ENCODE results near the gene EXT2. TPM values are rescaled to one million over a fixed set of nuclear protein-coding genes. Genes with fewer than 3 reads are reported as not detected.

EXT2 gene
- total RNA-seq, 1 donor from 2014 or later: 73.9 TPM

DNA sequence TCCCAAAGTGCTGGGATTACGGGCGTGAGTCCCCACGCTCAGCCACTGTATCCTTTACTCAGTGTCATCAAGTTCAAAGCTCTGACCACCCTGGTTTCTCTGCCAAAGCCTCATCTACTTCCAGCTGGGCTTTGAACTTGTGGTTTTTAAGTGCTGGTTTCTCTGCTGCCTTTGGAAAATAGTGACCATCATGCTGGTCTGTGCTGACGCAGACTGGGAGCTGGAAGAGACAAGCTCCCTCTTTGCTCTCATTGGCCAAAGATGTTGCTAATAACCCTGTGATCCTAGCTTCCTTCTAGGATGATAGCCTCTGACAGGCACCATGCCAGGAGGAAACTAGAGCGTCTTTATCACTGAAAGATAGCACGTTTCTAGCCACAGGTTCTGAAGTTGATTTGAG lies 152.0 kb downstream of the EXT2 start:
- peaks cover 20% of the 10 kb centered on the region for H3K4me1 Mint-ChIP-seq (ENCODE audit: low read depth)
- H3K27ac Mint-ChIP-seq: no peak overlapping the region
- H3K27me3 Mint-ChIP-seq: no peaks in the 10 kb centered on the region
- peaks cover 25% of the 10 kb centered on the region for H3K36me3 Mint-ChIP-seq (ENCODE audit: insufficient read depth)
- no peak overlapping the region for H3K4me3 Mint-ChIP-seq (ENCODE audit: low read depth)
- H3K9me3 Mint-ChIP-seq (ENCODE audit: low read depth): peaks cover 10% of the 10 kb centered on the region
- TF ChIP-seq, protein P1, sequence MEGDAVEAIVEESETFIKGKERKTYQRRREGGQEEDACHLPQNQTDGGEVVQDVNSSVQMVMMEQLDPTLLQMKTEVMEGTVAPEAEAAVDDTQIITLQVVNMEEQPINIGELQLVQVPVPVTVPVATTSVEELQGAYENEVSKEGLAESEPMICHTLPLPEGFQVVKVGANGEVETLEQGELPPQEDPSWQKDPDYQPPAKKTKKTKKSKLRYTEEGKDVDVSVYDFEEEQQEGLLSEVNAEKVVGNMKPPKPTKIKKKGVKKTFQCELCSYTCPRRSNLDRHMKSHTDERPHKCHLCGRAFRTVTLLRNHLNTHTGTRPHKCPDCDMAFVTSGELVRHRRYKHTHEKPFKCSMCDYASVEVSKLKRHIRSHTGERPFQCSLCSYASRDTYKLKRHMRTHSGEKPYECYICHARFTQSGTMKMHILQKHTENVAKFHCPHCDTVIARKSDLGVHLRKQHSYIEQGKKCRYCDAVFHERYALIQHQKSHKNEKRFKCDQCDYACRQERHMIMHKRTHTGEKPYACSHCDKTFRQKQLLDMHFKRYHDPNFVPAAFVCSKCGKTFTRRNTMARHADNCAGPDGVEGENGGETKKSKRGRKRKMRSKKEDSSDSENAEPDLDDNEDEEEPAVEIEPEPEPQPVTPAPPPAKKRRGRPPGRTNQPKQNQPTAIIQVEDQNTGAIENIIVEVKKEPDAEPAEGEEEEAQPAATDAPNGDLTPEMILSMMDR (IDR thresholded peaks at IDR 0.05; ENCODE audit: unreplicated experiment): no peak
- DNase-seq (ENCODE audit: low spot score, unreplicated experiment): no peak

DNA sequence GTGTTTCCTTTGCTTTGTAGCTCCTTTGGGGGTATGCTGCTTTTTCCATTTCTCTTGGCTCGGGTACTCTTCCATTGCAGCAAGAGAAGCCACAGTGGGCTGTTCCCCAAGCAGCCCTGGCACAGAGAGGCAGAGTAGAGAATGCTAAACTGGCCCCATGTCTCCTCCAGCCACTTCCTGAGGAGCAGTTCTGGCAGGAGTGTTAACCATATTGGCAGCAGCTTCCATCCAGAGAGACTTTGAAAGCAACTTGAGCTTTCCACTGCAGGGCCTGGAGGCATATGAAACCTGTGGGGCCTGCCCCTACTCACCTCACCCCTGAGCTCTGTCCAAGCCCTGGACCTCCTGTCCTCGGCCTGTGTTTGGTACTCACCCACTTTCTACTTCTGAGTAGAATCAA lies 152.6 kb downstream of the EXT2 start:
- no peak overlapping the region for H3K27ac Mint-ChIP-seq
- H3K4me1 Mint-ChIP-seq (ENCODE audit: low read depth): peaks cover 15% of the 10 kb centered on the region
- peaks cover 16% of the 10 kb centered on the region for H3K9me3 Mint-ChIP-seq (ENCODE audit: low read depth)
- no peak for DNase-seq (ENCODE audit: low spot score, unreplicated experiment)
- TF ChIP-seq, protein P1 (IDR thresholded peaks at IDR 0.05; ENCODE audit: unreplicated experiment): no peak
- H3K36me3 Mint-ChIP-seq (ENCODE audit: insufficient read depth): peaks cover 30% of the 10 kb centered on the region
- H3K4me3 Mint-ChIP-seq (ENCODE audit: low read depth): no peak overlapping the region
- no peaks in the 10 kb centered on the region for H3K27me3 Mint-ChIP-seq

DNA sequence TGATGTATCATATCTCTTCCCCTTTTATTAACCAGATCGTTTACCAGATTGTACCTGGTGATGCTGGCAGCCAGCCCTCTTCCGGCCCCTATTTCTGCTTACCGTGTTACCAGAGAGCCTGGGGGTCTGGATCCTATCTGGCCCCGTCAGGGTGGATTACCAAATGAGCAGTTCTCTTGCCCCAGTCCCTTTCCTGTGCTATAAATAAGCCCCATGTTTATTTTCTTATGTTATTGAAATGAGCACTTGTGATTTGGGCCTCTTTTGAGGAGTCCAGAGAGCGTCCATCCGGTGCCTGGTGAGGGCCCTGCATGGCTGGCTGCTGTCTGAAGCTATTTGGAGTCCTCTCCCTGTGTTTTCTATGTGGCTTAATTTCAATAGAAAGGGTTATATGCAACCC lies 154.9 kb downstream of the EXT2 start:
- Mint-ChIP-seq H3K9me3 (ENCODE audit: low read depth) (peaks cover 23% of the 10 kb centered on the region), H3K36me3 (ENCODE audit: insufficient read depth) (peaks cover 28% of the 10 kb centered on the region), H3K27ac (no peak overlapping the region), H3K4me3 (ENCODE audit: low read depth) (no peak overlapping the region), H3K4me1 (ENCODE audit: low read depth) (peaks cover under 1% of the 10 kb centered on the region), H3K27me3 (no peaks in the 10 kb centered on the region)
- TF ChIP-seq, protein P1 (IDR thresholded peaks at IDR 0.05; ENCODE audit: unreplicated experiment): no peak
- DNase-seq (ENCODE audit: low spot score, unreplicated experiment): no peak

DNA sequence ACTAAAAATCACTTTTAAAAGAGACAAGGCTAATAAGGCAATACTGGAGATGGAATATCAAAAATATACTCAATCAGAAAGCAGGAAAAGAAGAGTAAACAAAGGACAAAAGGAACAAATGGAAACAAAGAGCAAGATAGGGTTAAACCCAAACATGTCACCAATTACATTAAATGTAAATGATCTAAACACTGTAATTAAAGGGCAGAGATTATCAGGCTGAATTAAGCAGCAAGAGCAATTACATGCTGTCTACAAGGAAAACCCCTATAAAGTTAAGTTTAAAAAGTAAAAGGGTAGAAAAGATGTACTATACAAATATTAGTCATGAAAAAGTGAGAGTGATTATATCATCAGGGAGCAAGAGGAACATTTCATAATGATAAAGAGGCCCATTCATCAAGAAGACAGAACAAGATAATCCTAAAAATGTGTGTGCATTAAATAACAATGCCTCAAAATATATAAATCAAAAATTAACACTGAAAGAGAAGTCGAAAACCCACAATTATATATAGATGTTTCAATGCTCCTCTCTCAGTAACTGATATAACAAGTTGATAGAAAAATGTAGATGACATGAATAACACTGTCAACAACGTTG lies 157.6 kb downstream of the EXT2 start:
- peaks cover 4% of the 10 kb centered on the region for H3K4me1 Mint-ChIP-seq (ENCODE audit: low read depth)
- H3K36me3 Mint-ChIP-seq (ENCODE audit: insufficient read depth): peaks cover 24% of the 10 kb centered on the region
- TF ChIP-seq, protein P1 (IDR thresholded peaks at IDR 0.05; ENCODE audit: unreplicated experiment): no peak
- H3K27ac Mint-ChIP-seq: no peak overlapping the region
- peaks cover 23% of the 10 kb centered on the region for H3K9me3 Mint-ChIP-seq (ENCODE audit: low read depth)
- H3K4me3 Mint-ChIP-seq (ENCODE audit: low read depth): no peak overlapping the region
- DNase-seq (ENCODE audit: low spot score, unreplicated experiment): no peak
- H3K27me3 Mint-ChIP-seq: no peaks in the 10 kb centered on the region

DNA sequence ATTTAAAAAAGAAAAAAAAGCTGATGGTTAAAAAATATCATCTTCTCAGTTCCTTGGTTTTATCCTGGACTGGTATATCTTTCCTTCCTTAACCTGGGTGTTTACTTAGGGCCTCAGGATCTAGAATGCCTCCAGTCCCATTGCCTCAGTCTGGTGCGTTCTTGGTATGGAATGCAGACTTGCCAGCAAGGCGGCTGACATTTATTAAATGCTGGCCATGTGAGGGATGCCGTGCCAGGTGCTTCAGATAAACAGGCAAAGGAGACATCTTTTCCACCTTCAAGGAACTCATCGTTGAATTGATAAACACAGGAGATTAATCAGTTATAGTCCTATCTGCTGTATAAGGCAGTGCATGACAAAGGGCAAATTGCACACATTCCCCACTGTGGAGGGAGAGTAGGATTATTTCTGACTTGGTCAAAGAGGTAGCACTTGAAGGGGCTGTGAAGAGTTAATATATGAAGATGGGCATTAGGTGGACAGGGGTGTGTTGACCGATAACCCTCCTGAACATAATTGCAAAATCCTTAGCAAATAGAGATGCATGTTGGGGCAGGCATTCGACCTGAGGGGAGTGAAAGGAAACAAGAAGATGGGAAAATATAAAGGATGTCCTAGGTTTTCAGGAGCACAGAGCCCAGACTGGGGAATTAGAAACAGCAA lies 160.1 kb downstream of the EXT2 start:
- no peaks in the 10 kb centered on the region for H3K27me3 Mint-ChIP-seq

More for the DNA sequence above, 160.1 kb downstream of the EXT2 start:
- DNase-seq (ENCODE audit: low spot score, unreplicated experiment): no peak
- peaks cover 17% of the 10 kb centered on the region for H3K36me3 Mint-ChIP-seq (ENCODE audit: insufficient read depth)
- TF ChIP-seq, protein P1 (IDR thresholded peaks at IDR 0.05; ENCODE audit: unreplicated experiment): no peak
- no peak overlapping the region for H3K27ac Mint-ChIP-seq
- H3K4me3 Mint-ChIP-seq (ENCODE audit: low read depth): no peak overlapping the region
- peaks cover 23% of the 10 kb centered on the region for H3K9me3 Mint-ChIP-seq (ENCODE audit: low read depth)
- H3K4me1 Mint-ChIP-seq (ENCODE audit: low read depth): peaks cover 4% of the 10 kb centered on the region

Measured in progenitor cell of endocrine pancreas (in vitro differentiated cells).